Sigmoid colon (tissue), 4 donors: ENCODE results near the gene KRT3.

ENCODE experiments used
- EP300 ChIP-seq, 4 donors: sonication (generic); formaldehyde crosslinking; IDR thresholded peaks; one replicate each; pipeline ENCODE4 v1.6.1; 2017; ENCODE audit warnings: antibody characterized with exemption in 4 of 4
- POLR2AphosphoS5 ChIP-seq, 4 donors: sonication (generic); formaldehyde crosslinking; IDR thresholded peaks; one replicate each; pipeline ENCODE4 v1.6.1; 2017; ENCODE audit warnings: antibody characterized with exemption in 4 of 4

GRCh38 chr12:52742196-52742580 is 53.7 kb downstream of the KRT3 start:
- TF ChIP-seq EP300 (IDR thresholded peaks at IDR 0.05) = no peak
- no peak for TF ChIP-seq POLR2AphosphoS5 (IDR thresholded peaks at IDR 0.05)
